ENCODE measurements around the gene GLB1L.
"Not testable (repeated sequence)": the region's sequence is repeated elsewhere in the genome, so short reads cannot be mapped to it uniquely, and the experiment has no call there.

GLB1L gene

GRCh38 chr2:219287580-219288265, 42.5 kb upstream of the GLB1L start:
- Histone ChIP-seq H3K9me2 (replicated peaks; ENCODE audit: insufficient read depth, low read length) (no peaks in the 10 kb centered on the region), H3K9me3 (replicated peaks; ENCODE audit: insufficient read depth, low read length) (no peaks in the 10 kb centered on the region), H3K79me2 (ENCODE audit: low read length) (no peaks in the 10 kb centered on the region), H4K20me1 (ENCODE audit: insufficient read depth, low read length) (no peaks in the 10 kb centered on the region), H2AFZ (ENCODE audit: low read length) (no peak overlapping the region), H3K27ac (ENCODE audit: low read length) (no peak overlapping the region), H3K4me1 (ENCODE audit: low read length) (no peaks in the 10 kb centered on the region), H3K4me2 (ENCODE audit: low read depth, low read length) (no peak overlapping the region), H3K27me3 (replicated peaks; ENCODE audit: insufficient read depth, low read length) (peaks cover 22% of the 10 kb centered on the region), H3F3A (ENCODE audit: insufficient read depth, low read length) (no peaks in the 10 kb centered on the region), H3K4me3 (ENCODE audit: low read length) (no peak overlapping the region), H3K36me3 (replicated peaks; ENCODE audit: insufficient read depth, low read length) (no peaks in the 10 kb centered on the region), H3K9ac (ENCODE audit: low read length) (no peak overlapping the region)
- no peak for DNase-seq
- no peak for TF ChIP-seq EZH2 (optimal IDR thresholded peaks at IDR 0.05; ENCODE audit: low read depth, low read length)

- H4K20me1 ChIP-seq (ENCODE audit: insufficient read depth, low read length); H3F3A ChIP-seq (ENCODE audit: insufficient read depth, low read length); H3K4me2 ChIP-seq (ENCODE audit: low read depth, low read length); H3K4me1 ChIP-seq (ENCODE audit: low read length); H3K27ac ChIP-seq (ENCODE audit: low read length); H3K4me3 ChIP-seq (ENCODE audit: low read length); H2AFZ ChIP-seq (ENCODE audit: low read length); H3K79me2 ChIP-seq (ENCODE audit: low read length); H3K9ac ChIP-seq (ENCODE audit: low read length); H3K36me3 ChIP-seq (replicated peaks; ENCODE audit: insufficient read depth, low read length); H3K9me3 ChIP-seq (replicated peaks; ENCODE audit: insufficient read depth, low read length); DNase-seq; H3K9me2 ChIP-seq (replicated peaks; ENCODE audit: insufficient read depth, low read length): not testable (repeated sequence)
- H3K27me3 ChIP-seq (replicated peaks; ENCODE audit: insufficient read depth, low read length): peaks cover 16% of the 10 kb centered on the region
These were observed 41.8 kb upstream of the GLB1L start for GRCh38 chr2:219287116-219287440.

- no peak overlapping the region for H2AFZ ChIP-seq (ENCODE audit: low read length)
- H3K4me1 ChIP-seq (ENCODE audit: low read length): no peaks in the 10 kb centered on the region
- DNase-seq: no peak
- H3K27ac ChIP-seq (ENCODE audit: low read length): no peak overlapping the region
- no peaks in the 10 kb centered on the region for H3K9me3 ChIP-seq (replicated peaks; ENCODE audit: insufficient read depth, low read length)
- no peaks in the 10 kb centered on the region for H4K20me1 ChIP-seq (ENCODE audit: insufficient read depth, low read length)
- H3F3A ChIP-seq (ENCODE audit: insufficient read depth, low read length): no peaks in the 10 kb centered on the region
- no peaks in the 10 kb centered on the region for H3K9me2 ChIP-seq (replicated peaks; ENCODE audit: insufficient read depth, low read length)
- no peaks in the 10 kb centered on the region for H3K36me3 ChIP-seq (replicated peaks; ENCODE audit: insufficient read depth, low read length)
- TF ChIP-seq CTCF (IDR thresholded peaks at IDR 0.05; ENCODE audit: low read length): no peak
- TF ChIP-seq EZH2 (optimal IDR thresholded peaks at IDR 0.05; ENCODE audit: low read depth, low read length): no peak
- no peak for TF ChIP-seq EZH2phosphoT487 (IDR thresholded peaks at IDR 0.05; ENCODE audit: low read length)
- H3K79me2 ChIP-seq (ENCODE audit: low read length): no peaks in the 10 kb centered on the region
- H3K27me3 ChIP-seq (replicated peaks; ENCODE audit: insufficient read depth, low read length): peaks cover 11% of the 10 kb centered on the region
- no peak overlapping the region for H3K9ac ChIP-seq (ENCODE audit: low read length)
- H3K4me3 ChIP-seq (ENCODE audit: low read length): no peak overlapping the region
- H3K4me2 ChIP-seq (ENCODE audit: low read depth, low read length): no peak overlapping the region
These were observed 41.3 kb upstream of the GLB1L start for GRCh38 chr2:219286436-219287115.

GRCh38 chr2:219285894-219286425, 40.7 kb upstream of the GLB1L start:
- Histone ChIP-seq H3K4me2 (ENCODE audit: low read depth, low read length) (no peak overlapping the region), H4K20me1 (ENCODE audit: insufficient read depth, low read length) (no peaks in the 10 kb centered on the region), H3K79me2 (ENCODE audit: low read length) (no peaks in the 10 kb centered on the region), H3K9me2 (replicated peaks; ENCODE audit: insufficient read depth, low read length) (no peaks in the 10 kb centered on the region), H3K27ac (ENCODE audit: low read length) (no peak overlapping the region), H3K4me1 (ENCODE audit: low read length) (no peaks in the 10 kb centered on the region), H3K27me3 (replicated peaks; ENCODE audit: insufficient read depth, low read length) (0 out of 2 replicates have a peak, but pooled peaks cover 8% of the 10 kb centered on the region), H3K36me3 (replicated peaks; ENCODE audit: insufficient read depth, low read length) (no peaks in the 10 kb centered on the region), H3F3A (ENCODE audit: insufficient read depth, low read length) (no peaks in the 10 kb centered on the region), H3K9me3 (replicated peaks; ENCODE audit: insufficient read depth, low read length) (no peaks in the 10 kb centered on the region), H3K9ac (ENCODE audit: low read length) (no peak overlapping the region), H3K4me3 (ENCODE audit: low read length) (no peak overlapping the region), H2AFZ (ENCODE audit: low read length) (no peak overlapping the region)
- no peak for DNase-seq
- TF ChIP-seq CTCF (IDR thresholded peaks at IDR 0.05; ENCODE audit: low read length): no peak
- TF ChIP-seq EZH2 (optimal IDR thresholded peaks at IDR 0.05; ENCODE audit: low read depth, low read length): no peak
- TF ChIP-seq EZH2phosphoT487 (IDR thresholded peaks at IDR 0.05; ENCODE audit: low read length): no peak

Data from MM.1S (cell line).